Tibial nerve (tissue), 4 donors: ENCODE data around the gene ZNF433.

Source experiments
- EP300 ChIP-seq, 2 donors: sonication (generic); formaldehyde crosslinking; IDR thresholded peaks; one replicate each; pipeline ENCODE4 v1.6.1; 2017; ENCODE audit warnings: antibody characterized with exemption in 2 of 2, mild to moderate bottlenecking in 1 of 2
- POLR2A ChIP-seq, 2 donors: fragments of 450-650 bp; IDR thresholded peaks; one replicate each; pipeline ENCODE4 v1.6.1; 2017; ENCODE audit warnings: antibody characterized with exemption in 2 of 2, mild to moderate bottlenecking in 2 of 2, moderate library complexity in 2 of 2
- TF ChIP-seq, protein P1 (sequence below), 5 experiments: fragments of 200-600 bp in 3 of 5; fragments of 450-650 bp in 2 of 5; sonication (generic) in 3 of 5; IDR thresholded peaks; one replicate each; pipeline ENCODE4 v1.5.1; 2016 to 2019; ENCODE audit warnings: antibody characterized with exemption in 5 of 5, mild to moderate bottlenecking in 3 of 5, moderate library complexity in 2 of 5

DNA sequence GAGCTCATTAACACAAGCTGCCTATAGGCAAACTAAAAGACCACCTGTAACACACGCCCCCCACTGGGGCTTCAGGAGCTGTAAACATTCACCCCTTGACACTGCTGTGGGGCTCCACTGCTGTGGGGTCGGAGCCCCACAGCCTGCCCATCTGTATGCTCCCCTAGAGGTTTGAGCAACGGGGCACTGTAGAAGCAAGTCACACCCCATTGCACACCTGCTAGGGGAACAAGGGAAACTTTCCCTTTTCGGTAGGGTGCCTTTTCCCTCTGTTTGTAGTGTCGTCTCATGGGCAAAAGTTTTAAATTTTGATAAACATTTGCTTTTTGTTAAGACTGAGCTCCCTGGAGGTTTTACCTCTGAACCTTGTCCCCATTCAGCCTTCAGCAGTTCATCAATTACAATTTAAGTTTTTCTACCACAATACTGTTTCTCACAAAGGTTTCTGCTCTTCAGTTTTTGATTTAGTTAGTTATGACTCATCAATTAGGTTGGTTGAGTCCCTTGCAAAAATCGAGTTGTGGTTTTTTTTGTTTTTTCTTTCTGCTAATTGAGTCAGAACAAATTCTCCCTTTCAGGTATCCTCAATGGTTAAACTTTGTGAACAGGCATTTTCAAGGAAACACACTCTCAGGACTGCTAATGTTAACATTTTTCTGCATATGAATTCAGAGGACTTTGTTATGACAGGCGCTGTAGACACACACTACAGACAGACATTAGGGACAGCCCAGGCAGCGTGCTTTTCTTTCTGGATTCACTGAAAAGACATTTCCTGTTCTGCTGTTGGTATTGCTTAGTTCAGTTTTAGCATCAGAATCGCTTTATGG, 35.1 kb downstream of the ZNF433 start:
- TF ChIP-seq, protein P1, sequence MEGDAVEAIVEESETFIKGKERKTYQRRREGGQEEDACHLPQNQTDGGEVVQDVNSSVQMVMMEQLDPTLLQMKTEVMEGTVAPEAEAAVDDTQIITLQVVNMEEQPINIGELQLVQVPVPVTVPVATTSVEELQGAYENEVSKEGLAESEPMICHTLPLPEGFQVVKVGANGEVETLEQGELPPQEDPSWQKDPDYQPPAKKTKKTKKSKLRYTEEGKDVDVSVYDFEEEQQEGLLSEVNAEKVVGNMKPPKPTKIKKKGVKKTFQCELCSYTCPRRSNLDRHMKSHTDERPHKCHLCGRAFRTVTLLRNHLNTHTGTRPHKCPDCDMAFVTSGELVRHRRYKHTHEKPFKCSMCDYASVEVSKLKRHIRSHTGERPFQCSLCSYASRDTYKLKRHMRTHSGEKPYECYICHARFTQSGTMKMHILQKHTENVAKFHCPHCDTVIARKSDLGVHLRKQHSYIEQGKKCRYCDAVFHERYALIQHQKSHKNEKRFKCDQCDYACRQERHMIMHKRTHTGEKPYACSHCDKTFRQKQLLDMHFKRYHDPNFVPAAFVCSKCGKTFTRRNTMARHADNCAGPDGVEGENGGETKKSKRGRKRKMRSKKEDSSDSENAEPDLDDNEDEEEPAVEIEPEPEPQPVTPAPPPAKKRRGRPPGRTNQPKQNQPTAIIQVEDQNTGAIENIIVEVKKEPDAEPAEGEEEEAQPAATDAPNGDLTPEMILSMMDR (IDR thresholded peaks at IDR 0.05) = no peak
- no peak for TF ChIP-seq POLR2A (IDR thresholded peaks at IDR 0.05)
- no peak for TF ChIP-seq EP300 (IDR thresholded peaks at IDR 0.05)
